NT2/D1 (cell line): ENCODE measurements around the gene TGFB1I1.
A peak's percentile ranks its signal among the peaks of the same experiment; 100 is the strongest.

Source experiments
- DNase-seq: peaks from one replicate; pipeline ENCODE4 v3.0.0-alpha.2; 2011; ENCODE audit warnings: low read depth, low spot score
- H3K27me3 ChIP-seq: 2 replicates; pipeline ENCODE4 v1.6.0; 2011; ENCODE audit warnings: mild to moderate bottlenecking; ENCODE audit not compliant: insufficient read length, insufficient read depth
- H3K36me3 ChIP-seq: 2 replicates; pipeline ENCODE4 v1.6.1; 2011; ENCODE audit warnings: mild to moderate bottlenecking, low read length, mixed read lengths; ENCODE audit not compliant: insufficient read depth, insufficient read length
- H3K4me1 ChIP-seq: 2 replicates; pipeline ENCODE4 v1.5.1; 2011; ENCODE audit not compliant: insufficient read depth, insufficient read length
- H3K4me3 ChIP-seq: 2 replicates; pipeline ENCODE4 v1.5.1; 2011; ENCODE audit warnings: low read depth; ENCODE audit not compliant: insufficient read length
- H3K9ac ChIP-seq: 2 replicates; pipeline ENCODE4 v1.6.0; 2011; ENCODE audit warnings: low read depth; ENCODE audit not compliant: insufficient read length
- H3K9me3 ChIP-seq: 2 replicates; pipeline ENCODE4 v1.5.1; 2011; ENCODE audit warnings: mild to moderate bottlenecking, low read length; ENCODE audit not compliant: insufficient read depth
- SUZ12 ChIP-seq: IDR thresholded peaks from 2 replicates; pipeline ENCODE4 v1.6.1; 2011; ENCODE audit not compliant: insufficient read length, insufficient read depth; ENCODE audit errors: extremely low read depth
- YY1 ChIP-seq: IDR thresholded peaks from 2 replicates; pipeline ENCODE4 v1.6.1; 2011; ENCODE audit not compliant: insufficient read length, insufficient read depth
- ZNF274 ChIP-seq: IDR thresholded peaks from 2 replicates; pipeline ENCODE4 v1.6.1; 2011; ENCODE audit warnings: mild to moderate bottlenecking, low read depth, low read length

Gene TGFB1I1

DNA sequence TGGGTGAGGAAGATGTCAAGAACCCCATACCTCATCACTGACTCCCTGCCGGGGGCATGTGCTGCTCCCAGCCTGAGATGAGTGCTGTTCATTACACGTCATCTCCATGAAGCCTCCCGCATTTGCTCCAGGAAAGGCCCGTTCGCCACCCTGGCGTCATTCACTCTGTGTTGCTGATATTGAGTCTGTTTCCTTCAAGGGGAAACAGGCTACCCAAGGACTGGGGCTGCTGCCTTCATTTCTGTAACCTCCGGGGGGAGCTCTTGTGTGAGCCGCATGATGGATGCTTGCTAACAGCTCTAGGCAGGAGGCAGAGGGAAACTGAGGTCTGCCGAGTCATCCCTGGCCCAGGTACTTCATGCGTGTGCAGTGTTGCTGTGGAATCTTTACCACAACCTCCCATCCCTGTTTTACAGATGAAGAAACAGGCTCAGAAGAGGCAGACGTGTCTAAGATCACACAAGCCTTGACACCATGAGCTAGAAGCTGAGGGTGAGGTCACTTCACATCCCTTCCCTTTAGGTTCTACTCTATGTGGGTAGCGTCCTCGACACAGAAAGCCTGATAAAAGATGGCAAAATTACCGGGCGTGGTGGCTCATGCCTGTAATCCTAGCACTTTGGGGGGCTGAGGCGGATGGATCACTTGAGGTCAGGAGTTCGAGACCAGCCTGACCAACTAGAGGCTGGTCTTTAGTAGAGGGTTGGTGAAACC lies 16.2 kb upstream of the TGFB1I1 start:
- DNase-seq, result no peak
- Histone ChIP-seq H3K4me3 (no peak overlapping the region), H3K9me3 (no peaks in the 10 kb centered on the region; the same call in 1 of the 2 replicates), H3K9ac (no peak overlapping the region), H3K27me3 (no peaks in the 10 kb centered on the region), H3K36me3 (peaks cover 30% of the 10 kb centered on the region), H3K4me1 (peaks cover 22% of the 10 kb centered on the region)
- TF ChIP-seq ZNF274 (no peak), SUZ12 (no peak), YY1 (no peak)

DNA sequence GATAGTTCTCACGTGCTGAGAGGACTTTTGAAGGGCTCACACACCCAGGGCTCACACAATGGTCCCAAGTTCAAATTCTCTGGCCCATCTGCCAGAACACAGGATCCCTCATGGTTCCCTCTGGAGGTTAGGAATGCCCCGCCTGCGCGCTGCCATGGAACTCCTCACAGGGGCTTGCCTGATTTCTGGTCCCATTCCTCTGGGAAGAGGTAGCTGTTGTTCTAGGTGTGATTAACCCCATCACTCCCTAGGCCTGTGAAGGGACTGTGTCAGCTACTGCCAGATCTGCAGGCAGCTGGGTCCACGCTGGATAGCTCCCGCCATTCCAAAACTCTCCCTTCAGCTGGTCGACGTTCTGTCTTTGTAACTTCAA lies 15.0 kb upstream of the TGFB1I1 start:
- peaks cover 35% of the 10 kb centered on the region for H3K36me3 ChIP-seq
- TF ChIP-seq YY1 (no peak), SUZ12 (no peak), ZNF274 (no peak)
- H3K9ac ChIP-seq, result no peak overlapping the region
- no peak overlapping the region for H3K4me3 ChIP-seq
- DNase-seq, result no peak
- no peaks in the 10 kb centered on the region; the same call in 1 of the 2 replicates for H3K9me3 ChIP-seq
- peaks cover 18% of the 10 kb centered on the region for H3K4me1 ChIP-seq
- no peaks in the 10 kb centered on the region for H3K27me3 ChIP-seq

DNA sequence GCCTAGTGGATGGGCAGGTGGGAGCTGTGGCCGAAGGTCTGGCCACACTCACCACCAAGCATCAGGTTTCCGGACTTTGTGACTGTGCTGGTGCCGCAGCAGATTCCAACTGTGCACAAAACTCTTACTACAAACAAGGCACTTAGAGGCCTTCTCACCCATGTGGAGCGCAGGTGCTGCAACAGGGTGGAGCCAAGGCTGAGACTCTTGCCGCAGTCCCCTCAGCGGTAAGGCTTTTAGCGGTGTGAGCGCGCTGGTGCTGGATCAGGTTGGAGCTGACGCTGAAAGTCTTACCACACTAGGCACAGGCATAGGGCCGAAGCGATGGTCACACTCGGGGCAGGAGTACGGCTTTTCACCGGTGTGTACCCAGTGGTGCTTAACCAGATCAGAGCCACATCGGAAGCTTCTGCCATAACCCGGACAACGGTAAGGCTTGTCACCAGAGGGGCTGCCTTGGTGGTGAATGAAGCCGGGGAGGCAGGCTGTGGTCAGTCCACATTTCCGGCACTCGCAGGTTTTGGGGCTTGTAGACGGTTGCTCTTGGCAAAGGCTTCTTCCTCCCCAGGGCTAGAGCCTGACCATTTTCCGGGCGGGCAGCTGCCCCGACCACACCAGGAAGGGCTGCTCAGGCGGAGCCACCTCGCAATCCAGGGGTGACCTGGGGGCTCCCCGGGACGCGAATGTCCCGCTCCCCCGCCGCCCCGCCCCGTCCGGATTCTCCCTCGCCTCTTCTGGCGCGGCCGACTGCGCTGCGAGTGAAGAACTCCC lies 13.7 kb upstream of the TGFB1I1 start:
- no peaks in the 10 kb centered on the region; the same call in 1 of the 2 replicates for H3K9me3 ChIP-seq
- peaks cover 46% of the 10 kb centered on the region for H3K36me3 ChIP-seq
- peaks cover 17% of the 10 kb centered on the region for H3K4me1 ChIP-seq
- H3K9ac ChIP-seq, result peak overlapping the region; percentile 96
- DNase-seq, result no peak
- H3K27me3 ChIP-seq, result no peaks in the 10 kb centered on the region
- H3K4me3 ChIP-seq, result peak overlapping the region; percentile 92
- TF ChIP-seq YY1, result no peak
- no peak for TF ChIP-seq SUZ12
- TF ChIP-seq ZNF274, result no peak

DNA sequence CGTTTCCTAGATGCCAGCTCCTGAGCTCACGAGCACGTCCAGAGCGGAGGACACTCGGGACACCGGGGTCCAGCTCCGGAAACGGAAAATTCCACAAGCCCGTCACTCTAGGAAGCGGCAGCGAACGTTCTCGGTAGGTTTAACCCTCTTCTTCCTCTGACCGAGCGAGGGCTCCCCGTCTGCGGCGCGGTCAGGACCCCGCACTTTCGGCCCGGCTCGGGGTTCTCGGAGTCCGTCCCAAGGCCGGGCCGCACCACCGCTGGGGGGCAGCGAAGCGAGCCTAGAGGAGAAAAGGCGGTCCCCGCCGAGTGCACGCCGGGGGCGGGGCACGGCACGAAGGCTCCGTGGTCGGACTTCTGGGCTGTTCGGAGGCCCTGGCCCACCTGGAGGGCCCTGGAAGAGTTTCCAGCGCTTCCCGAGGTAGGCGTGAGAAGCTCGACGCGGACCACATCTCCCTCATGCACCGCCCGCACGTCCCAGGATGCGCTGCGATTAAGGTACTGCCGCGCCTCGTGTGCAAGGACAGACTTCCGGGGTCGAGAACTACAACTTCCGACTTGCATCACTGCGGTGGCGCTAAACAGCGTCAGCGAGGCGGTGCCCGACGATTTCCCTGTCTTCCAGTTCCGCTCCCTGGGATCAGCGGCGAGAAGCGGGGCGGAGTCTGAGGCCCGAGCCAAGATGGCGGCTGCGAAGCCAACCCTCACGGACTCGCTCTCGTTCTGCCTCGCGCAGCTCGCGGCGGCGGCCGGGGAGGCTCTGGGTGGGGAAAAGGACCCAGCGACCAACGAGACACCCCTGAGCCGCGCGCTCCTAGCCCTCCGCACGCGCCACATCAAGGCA lies 12.9 kb upstream of the TGFB1I1 start, which contains the start of gene ARMC5:
Gene ARMC5, plus strand, starts transcription at position 658 of the 843 bp plus-strand sequence. Its CDS starts 24 bp downstream, at position 682.
- H3K9me3 ChIP-seq, result no peaks in the 10 kb centered on the region; the same call in 1 of the 2 replicates
- no peak for TF ChIP-seq SUZ12
- no peak for TF ChIP-seq ZNF274
- peak; percentile 81 for TF ChIP-seq YY1
- H3K36me3 ChIP-seq, result peaks cover 54% of the 10 kb centered on the region
- peaks cover 13% of the 10 kb centered on the region for H3K4me1 ChIP-seq
- H3K9ac ChIP-seq, result peak within 1 kb of the TSS; percentile 96
- peak; percentile 97 for DNase-seq
- H3K27me3 ChIP-seq, result no peaks in the 10 kb centered on the region
- H3K4me3 ChIP-seq, result peak within 1 kb of the TSS; percentile 92

DNA sequence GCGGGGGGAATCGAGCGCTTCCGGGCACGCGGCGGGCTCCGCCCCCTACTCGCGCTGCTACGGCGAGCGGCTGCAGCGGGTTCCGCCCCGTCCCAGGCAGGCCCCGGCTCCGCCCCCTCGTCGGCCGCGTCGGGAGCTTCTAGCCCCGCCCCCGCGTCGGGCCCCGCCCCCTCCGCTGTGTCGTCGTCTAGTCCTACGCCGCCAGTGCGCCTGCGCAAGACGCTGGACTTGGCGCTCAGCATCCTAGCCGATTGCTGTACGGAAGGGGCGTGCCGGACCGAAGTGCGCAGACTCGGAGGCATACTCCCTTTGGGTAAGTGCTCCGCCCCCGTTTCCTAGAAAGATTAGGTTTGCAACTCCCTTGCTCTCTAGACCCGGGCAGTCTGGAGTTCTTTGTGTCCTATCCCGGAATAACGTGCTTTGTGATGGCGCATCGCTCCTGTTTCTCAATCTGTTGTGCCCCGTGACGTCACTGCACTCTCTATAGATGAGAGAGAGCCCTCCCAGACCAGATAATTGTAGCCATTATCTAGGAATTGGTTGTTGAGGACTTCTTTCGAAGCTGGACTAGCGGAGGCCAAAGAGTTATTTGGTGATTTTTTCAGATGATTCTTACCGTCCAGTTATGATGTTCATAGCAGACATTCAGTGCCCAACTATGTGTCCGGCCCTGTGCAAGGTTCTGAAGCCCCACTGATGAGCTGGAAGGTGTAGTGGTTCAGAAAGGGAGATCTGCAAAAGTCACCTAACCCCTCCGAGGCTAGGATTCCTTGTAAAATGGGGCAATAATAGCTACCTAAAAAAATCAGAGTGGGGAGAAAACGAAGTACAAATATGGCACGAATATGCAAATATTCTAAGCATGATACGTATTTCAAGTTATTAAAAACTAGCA lies 12.0 kb upstream of the TGFB1I1 start:
- Histone ChIP-seq H3K9me3 (no peaks in the 10 kb centered on the region; the same call in 1 of the 2 replicates), H3K9ac (peak overlapping the region; percentile 96), H3K27me3 (no peaks in the 10 kb centered on the region), H3K36me3 (peaks cover 62% of the 10 kb centered on the region), H3K4me3 (peak overlapping the region; percentile 92), H3K4me1 (peaks cover 12% of the 10 kb centered on the region)
- peak; percentile 99 for DNase-seq
- no peak for TF ChIP-seq ZNF274
- no peak for TF ChIP-seq YY1
- TF ChIP-seq SUZ12, result no peak

DNA sequence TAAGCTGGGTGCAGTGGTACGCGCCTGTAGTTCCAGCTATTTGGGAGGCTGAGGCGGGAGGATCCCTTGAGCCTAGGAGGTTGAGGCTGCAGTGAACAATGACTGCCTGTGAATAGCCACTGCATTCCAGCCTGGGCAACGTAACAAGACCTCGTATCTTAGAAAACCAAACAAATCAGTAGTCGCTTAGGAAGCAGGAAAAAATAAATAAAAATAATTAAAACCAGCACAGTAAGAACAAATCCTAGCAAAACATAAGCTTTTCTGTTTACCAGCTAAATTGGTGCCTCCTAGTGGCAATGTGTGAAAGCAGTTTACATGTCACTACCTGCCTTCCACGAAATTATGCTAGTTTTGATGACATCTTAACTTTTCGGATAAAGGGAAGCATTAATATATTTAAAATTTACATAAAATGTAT lies 11.4 kb upstream of the TGFB1I1 start:
- TF ChIP-seq YY1, result no peak
- no peak for TF ChIP-seq SUZ12
- TF ChIP-seq ZNF274, result no peak
- H3K4me3 ChIP-seq, result peak overlapping the region; percentile 53
- H3K27me3 ChIP-seq, result no peaks in the 10 kb centered on the region
- no peaks in the 10 kb centered on the region; the same call in 1 of the 2 replicates for H3K9me3 ChIP-seq
- no peak for DNase-seq
- no peak overlapping the region for H3K9ac ChIP-seq
- H3K36me3 ChIP-seq, result peaks cover 63% of the 10 kb centered on the region
- peaks cover 8% of the 10 kb centered on the region for H3K4me1 ChIP-seq
